Thymus (tissue), 11 donors: ENCODE data around the gene SLC26A6. TPM values are rescaled to one million over a fixed set of nuclear protein-coding genes. Genes with fewer than 3 reads are reported as not detected.

ENCODE experiments used
- DNase-seq, 9 donors: peaks; one replicate each; pipeline ENCODE4 v3.0.0-alpha.2; 2013; ENCODE audit warnings: low spot score in 9 of 9, low read depth in 6 of 9, missing footprints in 1 of 9
- H3K27ac ChIP-seq, 2 donors: one replicate each; pipeline ENCODE4 v1.5.1; 2013; ENCODE audit warnings: control low read depth in 1 of 2, low read depth in 1 of 2, low read length in 1 of 2, mild to moderate bottlenecking in 1 of 2, moderate library complexity in 1 of 2
- H3K27me3 ChIP-seq, 2 donors: one replicate each; pipeline ENCODE4 v1.5.1; 2013; ENCODE audit warnings: low read length in 1 of 2; ENCODE audit not compliant: control insufficient read depth in 2 of 2, insufficient read depth in 1 of 2
- H3K36me3 ChIP-seq, 2 donors: one replicate each; pipeline ENCODE4 v1.5.1; 2013; ENCODE audit warnings: low read length in 1 of 2, mild to moderate bottlenecking in 1 of 2, moderate library complexity in 1 of 2; ENCODE audit not compliant: control insufficient read depth in 2 of 2, insufficient read depth in 2 of 2
- H3K4me1 ChIP-seq, 2 donors: one replicate each; pipeline ENCODE4 v1.5.1; 2013; ENCODE audit warnings: low read length in 2 of 2; ENCODE audit not compliant: control insufficient read depth in 2 of 2, insufficient read depth in 2 of 2
- H3K4me3 ChIP-seq, 2 donors: one replicate each; pipeline ENCODE4 v1.5.1; 2013; ENCODE audit warnings: low read length in 2 of 2, control low read depth in 1 of 2, mild to moderate bottlenecking in 1 of 2
- H3K9me3 ChIP-seq, 2 donors: one replicate each; pipeline ENCODE4 v1.5.1; 2013; ENCODE audit warnings: low read length in 1 of 2, mild to moderate bottlenecking in 1 of 2; ENCODE audit not compliant: control insufficient read depth in 2 of 2, insufficient read depth in 1 of 2
- WGBS: extraction: QIAGEN DNeasy Blood & Tissue Kit; methylation state at CpG from one replicate; pipeline ENCODE4 v1.1.7; 2013; 5-methylcytosine and 5-hydroxymethylcytosine counted together
- polyA plus RNA-seq: library from polyadenylated mRNA; stranded (reverse); fragments of 200-250 nt; gene quantifications from one replicate; pipeline ENCODE4 v1.2.3, GENCODE V29; 2013
- total RNA-seq: library from RNA; stranded (reverse); fragments of 120-200 nt; gene quantifications from one replicate; pipeline ENCODE4 v1.2.4, GENCODE V29; 2013
- donor health status: healthy.

SLC26A6 gene
- total and polyA plus RNA-seq, 2 donors: 8.9 to 24.7 TPM

- Histone ChIP-seq H3K4me1 (peaks cover 0 to 7% of the 10 kb centered on the region in 2 donors), H3K27ac (no peak overlapping the region), H3K36me3 (peaks cover 3 to 12% of the 10 kb centered on the region in 2 donors), H3K9me3 (no peaks in the 10 kb centered on the region), H3K27me3 (peaks cover 18 to 74% of the 10 kb centered on the region in 2 donors), H3K4me3 (no peak overlapping the region)
- no peak for DNase-seq
- 97% methylated on average over 9 of the region's 9 CpGs for WGBS
These were observed 41.9 kb downstream of the SLC26A6 start for GRCh38 chr3:48593337-48593736.

- Histone ChIP-seq H3K4me3 (no peak overlapping the region), H3K36me3 (peaks cover 0 to 4% of the 10 kb centered on the region in 2 donors), H3K27me3 (peaks cover 18 to 81% of the 10 kb centered on the region in 2 donors), H3K9me3 (no peaks in the 10 kb centered on the region), H3K27ac (no peak overlapping the region), H3K4me1 (no peaks in the 10 kb centered on the region)
- WGBS: 96% methylated on average over 21 of the region's 21 CpGs
- no peak for DNase-seq
These were observed 42.7 kb downstream of the SLC26A6 start for GRCh38 chr3:48592519-48593087.

GRCh38 chr3:48591886-48592518 is 43.3 kb downstream of the SLC26A6 start:
- 97% methylated on average over 22 of the region's 22 CpGs for WGBS
- no peak for DNase-seq
- H3K4me1 ChIP-seq: no peaks in the 10 kb centered on the region
- no peak overlapping the region for H3K27ac ChIP-seq
- no peaks in the 10 kb centered on the region for H3K36me3 ChIP-seq
- peaks cover 18 to 85% of the 10 kb centered on the region in 2 donors for H3K27me3 ChIP-seq
- no peak overlapping the region for H3K4me3 ChIP-seq
- no peaks in the 10 kb centered on the region for H3K9me3 ChIP-seq

GRCh38 chr3:48591436-48591835 is 43.8 kb downstream of the SLC26A6 start:
- WGBS: 95% methylated on average over 14 of the region's 14 CpGs
- Histone ChIP-seq H3K4me1 (no peaks in the 10 kb centered on the region), H3K9me3 (no peaks in the 10 kb centered on the region), H3K27me3 (peaks cover 18 to 84% of the 10 kb centered on the region in 2 donors), H3K27ac (no peak overlapping the region), H3K36me3 (no peaks in the 10 kb centered on the region), H3K4me3 (no peak overlapping the region)
- no peak for DNase-seq

GRCh38 chr3:48588230-48588629 is 47.0 kb downstream of the SLC26A6 start:
- H3K9me3 ChIP-seq: no peaks in the 10 kb centered on the region
- H3K4me1 ChIP-seq: no peaks in the 10 kb centered on the region
- H3K27me3 ChIP-seq: peaks cover 1 to 52% of the 10 kb centered on the region in 2 donors
- H3K4me3 ChIP-seq: no peak overlapping the region
- DNase-seq: no peak
- no peaks in the 10 kb centered on the region for H3K36me3 ChIP-seq
- 70% methylated on average over 15 of the region's 15 CpGs for WGBS
- no peak overlapping the region for H3K27ac ChIP-seq

- Histone ChIP-seq H3K4me3 (no peak overlapping the region), H3K27ac (no peak overlapping the region), H3K36me3 (no peaks in the 10 kb centered on the region), H3K27me3 (peaks cover 0 to 47% of the 10 kb centered on the region in 2 donors), H3K9me3 (no peaks in the 10 kb centered on the region), H3K4me1 (no peaks in the 10 kb centered on the region)
- DNase-seq: no peak
- WGBS: 88% methylated on average over 11 of the region's 11 CpGs
These were observed 47.6 kb downstream of the SLC26A6 start for GRCh38 chr3:48587686-48588085.

GRCh38 chr3:48585411-48585810 is 49.9 kb downstream of the SLC26A6 start:
- Histone ChIP-seq H3K9me3 (no peaks in the 10 kb centered on the region), H3K36me3 (no peaks in the 10 kb centered on the region), H3K4me1 (no peaks in the 10 kb centered on the region), H3K27ac (no peak overlapping the region), H3K27me3 (peaks cover 0 to 31% of the 10 kb centered on the region in 2 donors), H3K4me3 (no peak overlapping the region)
- 92% methylated on average over 8 of the region's 8 CpGs for WGBS
- no peak for DNase-seq

GRCh38 chr3:48584836-48585235 is 50.4 kb downstream of the SLC26A6 start:
- DNase-seq: no peak
- Histone ChIP-seq H3K27ac (no peak overlapping the region), H3K27me3 (peaks cover 0 to 25% of the 10 kb centered on the region in 2 donors), H3K9me3 (no peaks in the 10 kb centered on the region), H3K4me3 (no peak overlapping the region), H3K4me1 (no peaks in the 10 kb centered on the region), H3K36me3 (no peaks in the 10 kb centered on the region)
- 96% methylated on average over 9 of the region's 9 CpGs for WGBS

- 98% methylated on average over 14 of the region's 14 CpGs for WGBS
- no peak for DNase-seq
- H3K27me3 ChIP-seq: no peaks in the 10 kb centered on the region
- no peaks in the 10 kb centered on the region for H3K9me3 ChIP-seq
- no peak overlapping the region for H3K27ac ChIP-seq
- H3K4me1 ChIP-seq: no peaks in the 10 kb centered on the region
- no peak overlapping the region for H3K4me3 ChIP-seq
- H3K36me3 ChIP-seq: no peaks in the 10 kb centered on the region
These were observed 53.4 kb downstream of the SLC26A6 start for GRCh38 chr3:48581621-48582481.
